ENCODE results near the gene KRTAP4-12.
"Not testable (repeated sequence)": the region's sequence is repeated elsewhere in the genome, so short reads cannot be mapped to it uniquely, and the experiment has no call there.

The KRTAP4-12 gene

GRCh38 chr17:41125064-41125463 lies 1.1 kb upstream of the KRTAP4-12 start:
- H3K27me3 ChIP-seq (ENCODE audit: insufficient read depth, low read length): no peaks in the 10 kb centered on the region
- no peaks in the 10 kb centered on the region for H3K9me3 ChIP-seq (ENCODE audit: low read length)
- H3F3A ChIP-seq (ENCODE audit: insufficient read depth, low read length): no peaks in the 10 kb centered on the region
- no peaks in the 10 kb centered on the region for H3K36me3 ChIP-seq (ENCODE audit: insufficient read depth, low read length)
- no peak for TF ChIP-seq EZH2 (IDR thresholded peaks at IDR 0.05; ENCODE audit: borderline replicate concordance, low read length)
- TF ChIP-seq, protein P1, sequence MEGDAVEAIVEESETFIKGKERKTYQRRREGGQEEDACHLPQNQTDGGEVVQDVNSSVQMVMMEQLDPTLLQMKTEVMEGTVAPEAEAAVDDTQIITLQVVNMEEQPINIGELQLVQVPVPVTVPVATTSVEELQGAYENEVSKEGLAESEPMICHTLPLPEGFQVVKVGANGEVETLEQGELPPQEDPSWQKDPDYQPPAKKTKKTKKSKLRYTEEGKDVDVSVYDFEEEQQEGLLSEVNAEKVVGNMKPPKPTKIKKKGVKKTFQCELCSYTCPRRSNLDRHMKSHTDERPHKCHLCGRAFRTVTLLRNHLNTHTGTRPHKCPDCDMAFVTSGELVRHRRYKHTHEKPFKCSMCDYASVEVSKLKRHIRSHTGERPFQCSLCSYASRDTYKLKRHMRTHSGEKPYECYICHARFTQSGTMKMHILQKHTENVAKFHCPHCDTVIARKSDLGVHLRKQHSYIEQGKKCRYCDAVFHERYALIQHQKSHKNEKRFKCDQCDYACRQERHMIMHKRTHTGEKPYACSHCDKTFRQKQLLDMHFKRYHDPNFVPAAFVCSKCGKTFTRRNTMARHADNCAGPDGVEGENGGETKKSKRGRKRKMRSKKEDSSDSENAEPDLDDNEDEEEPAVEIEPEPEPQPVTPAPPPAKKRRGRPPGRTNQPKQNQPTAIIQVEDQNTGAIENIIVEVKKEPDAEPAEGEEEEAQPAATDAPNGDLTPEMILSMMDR (IDR thresholded peaks at IDR 0.05; ENCODE audit: low read length): no peak
- H3K4me1 ChIP-seq (ENCODE audit: insufficient read depth, low read length, severe bottlenecking): peaks cover 5% of the 10 kb centered on the region
- H3K4me3 ChIP-seq (ENCODE audit: low read depth, low read length, poor library complexity, severe bottlenecking): no peak overlapping the region
- no peak overlapping the region for H3K9ac ChIP-seq (ENCODE audit: low read length)
- no peak overlapping the region for H3K27ac ChIP-seq (ENCODE audit: low read depth, low read length, poor library complexity, severe bottlenecking)
- no peak overlapping the region for H2AFZ ChIP-seq (ENCODE audit: low read length)
- H3K9me2 ChIP-seq (ENCODE audit: low read depth, low read length): no peaks in the 10 kb centered on the region
- no peaks in the 10 kb centered on the region for H3K79me2 ChIP-seq (ENCODE audit: insufficient read depth, low read length)
- H4K20me1 ChIP-seq (ENCODE audit: insufficient read depth, low read length): no peaks in the 10 kb centered on the region
- no peak overlapping the region for H3K4me2 ChIP-seq (ENCODE audit: low read length)

- H3F3A ChIP-seq (ENCODE audit: insufficient read depth, low read length); H3K9me2 ChIP-seq (ENCODE audit: low read depth, low read length); H3K9me3 ChIP-seq (ENCODE audit: low read length); H3K79me2 ChIP-seq (ENCODE audit: insufficient read depth, low read length); H3K27me3 ChIP-seq (ENCODE audit: insufficient read depth, low read length); H2AFZ ChIP-seq (ENCODE audit: low read length); H3K9ac ChIP-seq (ENCODE audit: low read length); H3K36me3 ChIP-seq (ENCODE audit: insufficient read depth, low read length); H3K4me3 ChIP-seq (ENCODE audit: low read depth, low read length, poor library complexity, severe bottlenecking); H4K20me1 ChIP-seq (ENCODE audit: insufficient read depth, low read length); H3K4me2 ChIP-seq (ENCODE audit: low read length); H3K4me1 ChIP-seq (ENCODE audit: insufficient read depth, low read length, severe bottlenecking); H3K27ac ChIP-seq (ENCODE audit: low read depth, low read length, poor library complexity, severe bottlenecking): not testable (repeated sequence)
These were observed 541 bp downstream of the KRTAP4-12 start for GRCh38 chr17:41123292-41123990.

DNA sequence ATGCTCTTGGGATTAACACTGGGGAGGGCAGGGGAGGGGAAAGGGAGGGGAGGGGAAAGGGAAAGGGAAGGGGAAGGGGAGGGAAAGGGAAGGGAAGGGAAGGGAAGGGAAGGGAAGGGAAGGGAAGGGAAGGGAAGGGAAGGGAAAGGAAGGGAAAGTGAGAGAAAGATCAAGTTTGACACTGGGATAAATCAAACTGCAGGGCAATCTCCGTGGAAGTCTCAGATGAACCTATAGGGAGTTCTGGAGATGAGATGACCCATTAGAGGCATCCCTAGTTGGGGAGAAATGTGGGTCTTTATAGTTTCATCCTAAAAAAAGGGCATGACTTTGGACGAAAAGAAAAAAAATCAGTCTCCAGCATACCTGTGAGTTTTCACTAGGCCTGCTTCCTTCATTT lies 2.2 kb downstream of the KRTAP4-12 start:
- H3K9me3 ChIP-seq (ENCODE audit: low read length): no peaks in the 10 kb centered on the region
- no peaks in the 10 kb centered on the region for H3K36me3 ChIP-seq (ENCODE audit: insufficient read depth, low read length)
- H3K9me2 ChIP-seq (ENCODE audit: low read depth, low read length): no peaks in the 10 kb centered on the region
- no peaks in the 10 kb centered on the region for H3K27me3 ChIP-seq (ENCODE audit: insufficient read depth, low read length)
- H2AFZ ChIP-seq (ENCODE audit: low read length): no peak overlapping the region
- no peaks in the 10 kb centered on the region for H3K79me2 ChIP-seq (ENCODE audit: insufficient read depth, low read length)
- H3K9ac ChIP-seq (ENCODE audit: low read length): no peak overlapping the region
- peaks cover 6% of the 10 kb centered on the region for H3K4me1 ChIP-seq (ENCODE audit: insufficient read depth, low read length, severe bottlenecking)
- H3K27ac ChIP-seq (ENCODE audit: low read depth, low read length, poor library complexity, severe bottlenecking): no peak overlapping the region
- H3F3A ChIP-seq (ENCODE audit: insufficient read depth, low read length): no peaks in the 10 kb centered on the region
- no peaks in the 10 kb centered on the region for H4K20me1 ChIP-seq (ENCODE audit: insufficient read depth, low read length)
- H3K4me2 ChIP-seq (ENCODE audit: low read length): no peak overlapping the region
- H3K4me3 ChIP-seq (ENCODE audit: low read depth, low read length, poor library complexity, severe bottlenecking): no peak overlapping the region
- no peak for TF ChIP-seq EZH2 (IDR thresholded peaks at IDR 0.05; ENCODE audit: borderline replicate concordance, low read length)
- TF ChIP-seq, protein P1 (IDR thresholded peaks at IDR 0.05; ENCODE audit: low read length): no peak

DNA sequence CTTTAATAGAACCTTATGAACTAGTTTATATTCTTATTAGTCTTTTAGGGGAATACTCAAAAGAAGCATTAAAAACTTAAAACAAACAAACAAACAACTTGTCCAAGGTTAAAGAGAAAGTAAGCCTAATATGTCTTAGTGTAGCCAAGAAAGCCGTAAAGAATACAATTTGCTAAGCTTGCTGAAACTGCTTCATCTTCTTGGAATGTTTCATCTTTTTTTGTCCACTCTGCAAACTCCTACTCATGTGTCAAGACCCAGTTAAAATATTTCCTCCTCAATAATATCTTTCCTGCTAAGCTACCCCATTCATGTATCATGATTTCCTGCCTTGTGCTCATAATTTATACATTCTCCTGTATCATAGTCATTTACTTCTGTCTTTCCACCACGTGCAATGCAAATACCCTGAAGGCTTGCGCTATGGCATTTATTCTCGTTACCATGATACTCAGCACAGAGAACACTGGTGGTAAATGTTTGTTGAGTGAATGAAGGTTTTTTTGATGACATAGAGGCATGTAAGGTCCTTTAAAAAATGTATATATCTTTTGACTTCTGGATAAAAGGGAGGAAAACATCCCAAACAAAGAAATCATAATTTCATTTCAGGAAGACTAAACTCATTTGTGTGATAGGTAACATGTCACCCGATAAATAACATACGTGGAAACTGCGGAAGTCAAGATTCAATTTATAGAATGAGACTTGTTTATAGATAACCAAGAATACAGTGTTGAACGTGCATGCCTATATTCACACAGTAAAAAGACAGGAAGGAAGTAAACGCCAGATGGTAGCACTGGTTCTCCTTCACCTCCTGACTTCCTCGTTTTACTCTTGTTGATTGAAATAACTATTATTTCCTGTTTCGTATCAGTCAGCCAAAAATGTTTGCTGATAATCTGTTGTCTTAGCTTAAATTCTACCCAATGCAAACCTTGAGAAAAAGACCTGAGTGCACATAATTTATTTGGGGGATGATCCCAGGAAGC lies 4.0 kb downstream of the KRTAP4-12 start:
- H3K79me2 ChIP-seq (ENCODE audit: insufficient read depth, low read length); H3K4me1 ChIP-seq (ENCODE audit: insufficient read depth, low read length, severe bottlenecking); H3K9me2 ChIP-seq (ENCODE audit: low read depth, low read length); H2AFZ ChIP-seq (ENCODE audit: low read length); H3K4me3 ChIP-seq (ENCODE audit: low read depth, low read length, poor library complexity, severe bottlenecking); H3K27me3 ChIP-seq (ENCODE audit: insufficient read depth, low read length); H3K9ac ChIP-seq (ENCODE audit: low read length); H3F3A ChIP-seq (ENCODE audit: insufficient read depth, low read length); H3K36me3 ChIP-seq (ENCODE audit: insufficient read depth, low read length); H3K4me2 ChIP-seq (ENCODE audit: low read length); H3K27ac ChIP-seq (ENCODE audit: low read depth, low read length, poor library complexity, severe bottlenecking); H3K9me3 ChIP-seq (ENCODE audit: low read length); H4K20me1 ChIP-seq (ENCODE audit: insufficient read depth, low read length): not testable (repeated sequence)

Data from OCI-LY1 (cell line).